Stimulated activated naive CD4-positive, alpha-beta T cell (primary cell): ENCODE data around the gene CCNO.
A peak's percentile ranks its signal among the peaks of the same experiment; 100 is the strongest.

Experiments
- DNase-seq, 6 experiments: peaks; one replicate each; lab custom pipeline; 2025; lab: John Stamatoyannopoulos, UW

Gene CCNO

DNA sequence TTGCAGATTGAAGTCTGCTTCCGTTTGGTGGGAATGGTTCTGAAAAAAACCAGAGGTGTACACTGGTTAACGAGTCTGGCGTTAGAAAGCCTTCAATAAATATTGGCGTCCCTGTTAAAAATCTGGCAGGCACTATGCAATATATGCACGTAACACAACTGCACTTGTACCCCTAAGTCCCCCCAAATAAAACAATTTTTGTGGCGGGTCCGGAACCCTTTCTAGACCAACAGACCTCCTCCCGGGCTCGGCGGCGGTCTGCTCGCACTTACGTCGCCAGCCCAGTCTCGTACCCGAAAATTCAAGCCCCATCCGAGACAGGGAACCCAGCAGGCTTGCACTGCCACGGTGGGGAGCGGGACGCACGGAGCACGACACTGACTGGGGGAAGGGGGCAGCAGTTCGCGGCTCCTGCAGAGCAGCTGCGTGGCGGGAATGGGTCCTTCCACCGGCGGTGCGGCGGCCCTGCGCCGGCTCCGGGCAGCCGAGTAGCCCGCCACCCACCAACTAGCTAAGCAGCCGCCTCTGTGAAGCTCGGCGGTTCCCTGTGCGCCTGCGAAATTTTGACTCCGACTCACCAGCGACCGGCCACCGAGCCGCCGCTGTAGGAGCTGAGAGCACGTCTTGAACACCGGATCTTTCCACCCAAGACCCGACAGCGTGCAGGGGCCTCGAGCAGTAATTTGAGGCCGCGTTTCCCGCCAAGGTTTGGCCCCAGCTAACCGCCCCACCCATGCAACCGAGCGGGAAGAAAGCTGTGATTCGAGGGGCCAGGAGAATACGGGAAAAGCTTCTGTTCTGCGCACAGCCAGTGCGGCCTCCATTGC, 10.2 kb downstream of the CCNO start:
- DNase-seq = peak in 1 of 6 experiments; percentile 14

- peak in 1 of 6 experiments; percentile 23 for DNase-seq
Observed at GRCh38 chr5:55222092-55222984, 11.1 kb downstream of the CCNO start.

DNA sequence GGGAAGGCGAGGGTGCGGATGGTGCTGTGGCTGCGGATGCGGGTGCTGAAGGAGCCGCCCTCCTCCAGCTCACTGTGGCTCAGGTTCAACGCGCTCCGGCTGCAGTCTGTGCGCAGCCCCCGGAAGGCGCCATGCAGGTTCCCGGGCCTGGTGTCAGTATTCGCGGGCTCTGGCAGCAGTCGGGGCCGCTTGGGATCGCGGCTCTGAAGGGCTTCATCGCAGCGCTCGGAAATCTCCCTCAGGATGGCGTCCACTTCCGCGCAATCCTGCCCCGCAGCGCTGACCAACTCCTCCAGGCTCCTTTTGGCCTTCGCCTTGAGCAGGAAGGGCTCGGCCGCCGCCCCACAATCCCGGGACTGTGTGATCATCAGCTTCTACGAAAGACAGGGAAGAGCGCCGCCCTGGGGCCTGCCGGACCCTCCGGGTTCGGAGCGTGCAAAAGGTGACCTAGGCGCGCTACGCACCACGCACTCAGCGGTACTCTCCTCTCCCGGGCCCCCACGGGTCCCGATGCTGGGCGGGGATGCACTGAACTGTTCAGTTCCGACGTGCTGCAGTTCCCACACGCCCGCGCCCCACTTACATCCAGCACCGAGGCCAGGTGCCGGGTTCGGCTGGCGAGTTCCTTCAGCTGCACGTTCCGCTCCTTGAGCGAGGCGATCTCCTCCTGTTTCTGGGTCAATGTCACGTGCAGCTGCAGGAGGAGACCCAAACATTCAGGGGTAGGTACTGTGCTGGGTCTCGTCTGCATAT, 12.8 kb downstream of the CCNO start:
- DNase-seq = peak in 1 of 6 experiments; percentile 6

DNA sequence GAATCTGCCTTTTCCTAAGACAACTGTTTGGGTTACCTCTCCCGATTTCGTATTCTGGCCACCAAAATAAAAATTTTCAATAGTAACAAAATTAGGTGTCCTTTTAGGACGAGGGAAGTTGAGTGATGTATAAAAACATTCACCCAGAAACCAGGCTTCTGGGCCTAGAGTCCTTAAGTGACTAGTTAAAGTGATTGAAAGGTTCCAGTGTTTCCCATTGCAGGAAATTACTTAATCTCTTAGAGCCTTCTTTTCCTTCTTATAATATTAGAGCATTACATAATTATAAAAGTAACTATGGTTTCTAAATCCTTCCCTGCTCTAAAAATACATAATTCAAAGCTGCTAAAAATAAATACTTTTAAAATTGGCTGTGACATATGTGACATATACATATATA, 13.6 kb downstream of the CCNO start:
- DNase-seq = no peak

- no peak for DNase-seq
Observed at GRCh38 chr5:55218967-55219366, 14.4 kb downstream of the CCNO start.

DNA sequence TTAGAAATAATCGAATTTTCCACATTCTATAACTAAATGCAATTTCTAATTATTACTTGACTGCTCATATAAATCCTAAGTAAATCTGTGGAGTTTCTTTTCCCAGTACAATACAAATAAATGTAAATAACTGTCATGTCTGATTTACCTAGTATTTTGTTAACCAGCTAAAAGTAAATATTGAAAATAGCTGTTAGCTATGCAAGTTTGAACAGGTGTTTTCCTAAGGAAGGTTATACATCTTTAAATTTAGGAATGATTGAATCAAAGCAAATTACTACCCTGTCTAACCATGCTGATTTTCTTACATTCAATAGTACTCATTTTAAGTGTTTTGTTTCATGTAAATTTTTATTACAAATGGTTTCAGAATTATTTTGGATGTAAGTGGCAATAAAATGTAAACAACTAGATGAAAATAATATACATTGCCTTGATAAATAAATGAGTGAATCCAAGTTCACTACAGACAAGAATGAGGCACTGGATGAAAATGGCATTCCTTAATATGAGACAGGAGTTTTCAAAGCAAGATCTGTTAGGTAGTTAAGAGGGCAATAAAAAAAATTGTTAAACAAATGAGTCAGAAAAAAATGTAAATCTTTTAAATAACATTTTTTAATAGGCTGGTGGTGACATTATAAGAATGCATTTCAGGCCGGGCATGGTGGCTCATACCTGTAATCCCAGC, 22.1 kb downstream of the CCNO start:
- DNase-seq = no peak

GRCh38 chr5:55205001-55205400, 28.4 kb downstream of the CCNO start:
- no peak for DNase-seq

- DNase-seq = no peak
Observed at GRCh38 chr5:55191165-55191564, 42.2 kb downstream of the CCNO start.

GRCh38 chr5:55188656-55189540, 44.5 kb downstream of the CCNO start:
- no peak for DNase-seq

- DNase-seq = no peak
Observed at GRCh38 chr5:55187370-55187769, 46.0 kb downstream of the CCNO start.
